Endothelial cell of hepatic sinusoid (primary cell): ENCODE results near the gene ANXA2R.
"Not testable (repeated sequence)": the region's sequence is repeated elsewhere in the genome, so short reads cannot be mapped to it uniquely, and the experiment has no call there.

Experiments used
- in situ Hi-C: cut with HindIII; loops from 2 replicates; pipeline ENCODE4 v1.10.0; 2017; ENCODE audit warnings: low sequenced_read_pairs

The ANXA2R gene

GRCh38 chr5:43036409-43036808 lies 3.7 kb downstream of the ANXA2R start:
- in situ Hi-C loops, result no loop called here

GRCh38 chr5:43034591-43034968 lies 5.5 kb downstream of the ANXA2R start:
- in situ Hi-C loops, result no loop called here

GRCh38 chr5:43033841-43034590 lies 6.1 kb downstream of the ANXA2R start:
- in situ Hi-C loops, result no loop called here

- in situ Hi-C loops, result no loop called here
Observed at GRCh38 chr5:43027054-43027785, 12.9 kb downstream of the ANXA2R start.

GRCh38 chr5:43025184-43025950 lies 14.8 kb downstream of the ANXA2R start:
- in situ Hi-C loops, result not testable (repeated sequence)

GRCh38 chr5:43024217-43024616 lies 15.9 kb downstream of the ANXA2R start:
- in situ Hi-C loops, result no loop called here

- in situ Hi-C loops, result no loop called here
Observed at GRCh38 chr5:43021151-43021550, 19.0 kb downstream of the ANXA2R start.

GRCh38 chr5:43020399-43020746 lies 19.7 kb downstream of the ANXA2R start:
- in situ Hi-C loops, result no loop called here

GRCh38 chr5:43019614-43020398 lies 20.3 kb downstream of the ANXA2R start:
- in situ Hi-C loops, result loop anchor here (5.0 kb wide), 1 partner anchor 113 kb away; no protein-coding TSS in a partner anchor

GRCh38 chr5:43019291-43019613 lies 20.9 kb downstream of the ANXA2R start:
- in situ Hi-C loops, result loop anchor here (5.0 kb wide), 1 partner anchor 112 kb away; no protein-coding TSS in a partner anchor

- in situ Hi-C loops, result loop anchor here (5.0 kb wide), 1 partner anchor 110 kb away; no protein-coding TSS in a partner anchor
Observed at GRCh38 chr5:43017428-43017815, 22.7 kb downstream of the ANXA2R start.

- in situ Hi-C loops, result loop anchor here (5.0 kb wide), 1 partner anchor 109 kb away; no protein-coding TSS in a partner anchor
Observed at GRCh38 chr5:43016217-43016779, 23.8 kb downstream of the ANXA2R start.

GRCh38 chr5:43014522-43014921 lies 25.6 kb downstream of the ANXA2R start:
- in situ Hi-C loops, result no loop called here

- in situ Hi-C loops, result no loop called here
Observed at GRCh38 chr5:43010935-43011315, 29.2 kb downstream of the ANXA2R start.

GRCh38 chr5:43008363-43009153 lies 31.6 kb downstream of the ANXA2R start:
- in situ Hi-C loops, result no loop called here

- in situ Hi-C loops, result no loop called here
Observed at GRCh38 chr5:43007911-43008362, 32.2 kb downstream of the ANXA2R start.

- in situ Hi-C loops, result no loop called here
Observed at GRCh38 chr5:43007246-43007910, 32.7 kb downstream of the ANXA2R start.

- in situ Hi-C loops, result no loop called here
Observed at GRCh38 chr5:43006424-43007202, 33.5 kb downstream of the ANXA2R start.
